Suprapubic skin (tissue), 4 donors: Measurements from ENCODE around the gene RAD50. TPM values are rescaled to one million over a fixed set of nuclear protein-coding genes. Genes with fewer than 3 reads are reported as not detected.
"Not testable (repeated sequence)": the region's sequence is repeated elsewhere in the genome, so short reads cannot be mapped to it uniquely, and the experiment has no call there.

Experiments used
- DNase-seq, 2 donors: peaks; one replicate each; pipeline ENCODE4 v3.0.0-alpha.2; 2019; ENCODE audit warnings: low spot score in 2 of 2
- H3K27ac ChIP-seq: fragments of 200-600 bp; sonication (generic); one replicate; pipeline ENCODE4 v1.5.1; 2019
- H3K27me3 ChIP-seq: fragments of 200-600 bp; sonication (generic); one replicate; pipeline ENCODE4 v1.5.1; 2019
- H3K36me3 ChIP-seq: fragments of 200-600 bp; sonication (generic); one replicate; pipeline ENCODE4 v1.5.1; 2019
- H3K4me1 ChIP-seq: fragments of 200-600 bp; sonication (generic); one replicate; pipeline ENCODE4 v1.5.1; 2019
- H3K4me3 ChIP-seq: fragments of 200-600 bp; sonication (generic); one replicate; pipeline ENCODE4 v1.5.1; 2019; ENCODE audit warnings: mild to moderate bottlenecking
- H3K9me3 ChIP-seq: fragments of 200-600 bp; sonication (generic); one replicate; pipeline ENCODE4 v1.5.1; 2019
- EP300 ChIP-seq: sonication (generic); formaldehyde crosslinking; IDR thresholded peaks from one replicate; pipeline ENCODE4 v1.6.1; 2017; ENCODE audit warnings: antibody characterized with exemption
- POLR2A ChIP-seq, 2 donors: fragments of 450-650 bp; IDR thresholded peaks; one replicate each; pipeline ENCODE4 v1.6.1; 2017; ENCODE audit warnings: antibody characterized with exemption in 2 of 2, mild to moderate bottlenecking in 2 of 2, moderate library complexity in 2 of 2
- POLR2AphosphoS5 ChIP-seq, 3 donors: sonication (generic); formaldehyde crosslinking; IDR thresholded peaks; one replicate each; pipeline ENCODE4 v1.6.1; 2017; ENCODE audit warnings: antibody characterized with exemption in 3 of 3
- WGBS: methylation state at CpG from one replicate; pipeline ENCODE4 v1.1.5; 2018; 5-methylcytosine and 5-hydroxymethylcytosine counted together
- total RNA-seq, 4 donors: library from RNA; depleted of rRNA; stranded (reverse); fragments of >200 nt; gene quantifications; one replicate each; pipeline ENCODE4 v1.1.0, GENCODE V29; 2016
- TF ChIP-seq, protein P1 (sequence below), 2 donors: fragments of 200-600 bp in 1 of 2; fragments of 450-650 bp in 1 of 2; sonication (generic) in 1 of 2; IDR thresholded peaks; one replicate each; pipeline ENCODE4 v1.5.1; 2016 to 2019; ENCODE audit warnings: antibody characterized with exemption in 2 of 2, mild to moderate bottlenecking in 1 of 2, moderate library complexity in 1 of 2

RAD50 gene
- 10 to 100 TPM; 17.3 to 53.4 (median 32.5) TPM for total RNA-seq

DNA sequence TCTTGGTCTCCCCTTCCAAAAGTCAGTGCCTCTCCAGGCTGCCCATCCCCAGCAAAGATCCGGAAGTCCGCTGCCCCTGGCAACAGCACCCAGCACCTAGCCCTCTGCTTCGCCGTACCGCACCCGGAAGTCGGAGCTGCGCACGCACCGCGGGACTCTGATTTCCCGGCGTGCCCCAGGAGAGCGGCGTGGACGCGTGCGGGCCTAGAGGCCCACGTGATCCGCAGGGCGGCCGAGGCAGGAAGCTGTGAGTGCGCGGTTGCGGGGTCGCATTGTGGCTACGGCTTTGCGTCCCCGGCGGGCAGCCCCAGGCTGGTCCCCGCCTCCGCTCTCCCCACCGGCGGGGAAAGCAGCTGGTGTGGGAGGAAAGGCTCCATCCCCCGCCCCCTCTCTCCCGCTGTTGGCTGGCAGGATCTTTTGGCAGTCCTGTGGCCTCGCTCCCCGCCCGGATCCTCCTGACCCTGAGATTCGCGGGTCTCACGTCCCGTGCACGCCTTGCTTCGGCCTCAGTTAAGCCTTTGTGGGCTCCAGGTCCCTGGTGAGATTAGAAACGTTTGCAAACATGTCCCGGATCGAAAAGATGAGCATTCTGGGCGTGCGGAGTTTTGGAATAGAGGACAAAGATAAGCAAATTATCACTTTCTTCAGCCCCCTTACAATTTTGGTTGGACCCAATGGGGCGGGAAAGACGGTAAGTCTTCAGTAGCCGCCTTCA lies at the start of gene RAD50:
Gene RAD50, plus strand, starts transcription at position 215 of the 715 bp plus-strand sequence. Its CDS starts 348 bp downstream, at position 563.
- no peaks in the 10 kb centered on the region for H3K9me3 ChIP-seq
- peak within 1 kb of the TSS; percentile 90 for H3K27ac ChIP-seq
- no peaks in the 10 kb centered on the region for H3K27me3 ChIP-seq
- peak; percentile 94 to 96 for DNase-seq
- peaks cover 9% of the 10 kb centered on the region for H3K36me3 ChIP-seq
- H3K4me3 ChIP-seq, result peak within 1 kb of the TSS; percentile 83
- under 1% methylated on average over 34 of the region's 53 CpGs for WGBS
- TF ChIP-seq POLR2AphosphoS5 (IDR thresholded peaks at IDR 0.05) (peak; percentile 60 to 83 (median 82)), POLR2A (IDR thresholded peaks at IDR 0.05) (peak in 1 of 2 donors; percentile 80), EP300 (no peak)
- TF ChIP-seq, protein P1, sequence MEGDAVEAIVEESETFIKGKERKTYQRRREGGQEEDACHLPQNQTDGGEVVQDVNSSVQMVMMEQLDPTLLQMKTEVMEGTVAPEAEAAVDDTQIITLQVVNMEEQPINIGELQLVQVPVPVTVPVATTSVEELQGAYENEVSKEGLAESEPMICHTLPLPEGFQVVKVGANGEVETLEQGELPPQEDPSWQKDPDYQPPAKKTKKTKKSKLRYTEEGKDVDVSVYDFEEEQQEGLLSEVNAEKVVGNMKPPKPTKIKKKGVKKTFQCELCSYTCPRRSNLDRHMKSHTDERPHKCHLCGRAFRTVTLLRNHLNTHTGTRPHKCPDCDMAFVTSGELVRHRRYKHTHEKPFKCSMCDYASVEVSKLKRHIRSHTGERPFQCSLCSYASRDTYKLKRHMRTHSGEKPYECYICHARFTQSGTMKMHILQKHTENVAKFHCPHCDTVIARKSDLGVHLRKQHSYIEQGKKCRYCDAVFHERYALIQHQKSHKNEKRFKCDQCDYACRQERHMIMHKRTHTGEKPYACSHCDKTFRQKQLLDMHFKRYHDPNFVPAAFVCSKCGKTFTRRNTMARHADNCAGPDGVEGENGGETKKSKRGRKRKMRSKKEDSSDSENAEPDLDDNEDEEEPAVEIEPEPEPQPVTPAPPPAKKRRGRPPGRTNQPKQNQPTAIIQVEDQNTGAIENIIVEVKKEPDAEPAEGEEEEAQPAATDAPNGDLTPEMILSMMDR (IDR thresholded peaks at IDR 0.05), result no peak
- H3K4me1 ChIP-seq, result peaks cover 20% of the 10 kb centered on the region

DNA sequence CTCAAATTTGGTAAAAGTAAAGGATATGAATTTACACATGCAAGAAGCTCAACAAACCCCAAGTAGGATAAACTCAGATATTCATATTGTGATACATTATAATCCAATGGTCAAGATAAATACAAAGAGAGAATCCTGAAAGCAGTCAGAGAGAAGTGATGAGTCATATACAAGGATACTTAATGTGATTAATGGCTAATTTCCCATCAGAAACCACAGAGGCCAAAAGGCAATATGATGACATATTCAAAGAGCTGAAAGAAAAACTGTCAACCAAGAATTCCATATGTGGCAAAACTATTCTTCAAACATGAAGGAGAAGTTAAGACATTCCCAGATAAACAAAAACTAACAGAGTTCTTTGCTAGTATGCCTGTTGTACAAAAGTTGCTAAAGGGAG lies 46.7 kb upstream of the RAD50 start:
- TF ChIP-seq EP300 (no peak), POLR2A (IDR thresholded peaks at IDR 0.05) (no peak), POLR2AphosphoS5 (IDR thresholded peaks at IDR 0.05) (no peak)
- TF ChIP-seq, protein P1 (IDR thresholded peaks at IDR 0.05), result no peak
- Histone ChIP-seq H3K27ac (no peak overlapping the region), H3K27me3 (no peaks in the 10 kb centered on the region), H3K4me3 (no peak overlapping the region), H3K9me3 (no peaks in the 10 kb centered on the region), H3K4me1 (no peaks in the 10 kb centered on the region), H3K36me3 (no peaks in the 10 kb centered on the region)
- no peak for DNase-seq

DNA sequence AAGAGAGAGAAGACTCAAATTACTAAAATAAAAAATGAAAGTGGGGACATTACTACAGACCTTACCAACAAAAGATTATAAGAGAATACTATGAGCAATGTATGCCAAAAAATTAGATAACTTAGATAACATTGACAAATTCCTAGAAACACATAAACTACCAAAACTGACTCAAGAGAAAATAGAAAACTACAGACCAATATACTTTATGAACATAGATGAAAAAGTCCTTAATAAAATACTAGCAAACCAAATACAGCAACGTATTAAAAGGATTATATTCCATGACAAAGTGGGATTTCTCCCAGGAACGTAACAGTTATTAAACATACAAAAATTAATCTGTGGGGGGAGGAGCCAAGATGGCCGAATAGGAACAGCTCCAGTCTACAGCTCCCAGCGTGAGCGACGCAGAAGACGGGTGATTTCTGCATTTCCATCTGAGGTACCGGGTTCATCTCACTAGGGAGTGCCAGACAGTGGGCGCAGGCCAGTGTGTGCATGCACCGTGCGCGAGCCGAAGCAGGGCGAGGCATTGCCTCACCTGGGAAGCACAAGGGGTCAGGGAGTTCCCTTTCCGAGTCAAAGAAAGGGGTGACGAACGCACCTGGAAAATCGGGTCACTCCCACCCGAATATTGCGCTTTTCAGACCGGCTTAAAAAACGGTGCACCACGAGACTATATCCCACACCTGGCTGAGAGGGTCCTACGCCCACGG lies 43.0 kb upstream of the RAD50 start:
- H3K4me3 ChIP-seq, result not testable (repeated sequence)

DNA sequence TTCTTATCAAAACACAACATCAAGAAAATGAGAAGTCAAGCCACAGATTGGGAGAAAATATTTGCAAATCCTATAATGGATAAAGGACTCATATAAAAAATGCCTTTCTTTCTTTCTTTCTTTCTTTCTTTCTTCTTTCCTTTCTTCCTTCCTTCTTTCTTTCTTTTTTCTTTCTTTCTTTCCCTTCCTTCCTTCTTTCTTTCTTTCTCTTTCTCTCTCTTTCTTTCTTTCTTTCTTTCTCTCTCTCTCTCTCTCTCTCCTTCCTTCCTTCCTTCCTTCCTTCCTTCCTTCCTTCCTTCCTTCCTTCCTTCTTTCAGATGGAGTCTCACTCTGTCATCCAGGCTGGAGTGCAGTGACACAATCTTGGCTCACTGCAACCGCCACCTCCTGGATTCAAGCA lies 34.7 kb upstream of the RAD50 start:
- not testable (repeated sequence) for H3K27me3 ChIP-seq, H3K27ac ChIP-seq, DNase-seq, H3K9me3 ChIP-seq, H3K36me3 ChIP-seq, H3K4me3 ChIP-seq, H3K4me1 ChIP-seq
- 88% methylated on average over 1 of the region's 1 CpG for WGBS

More for the DNA sequence above, 43.0 kb upstream of the RAD50 start:
- H3K4me1 ChIP-seq, H3K27ac ChIP-seq, DNase-seq, H3K27me3 ChIP-seq, H3K36me3 ChIP-seq, H3K9me3 ChIP-seq: not testable (repeated sequence)
- 95% methylated on average over 14 of the region's 25 CpGs for WGBS

GRCh38 chr5:132524877-132525276 lies 31.9 kb upstream of the RAD50 start:
- not testable (repeated sequence) for H3K4me1 ChIP-seq, H3K27me3 ChIP-seq, H3K9me3 ChIP-seq, H3K4me3 ChIP-seq, DNase-seq, H3K27ac ChIP-seq, H3K36me3 ChIP-seq
- WGBS, result 90% methylated on average over 5 of the region's 5 CpGs

DNA sequence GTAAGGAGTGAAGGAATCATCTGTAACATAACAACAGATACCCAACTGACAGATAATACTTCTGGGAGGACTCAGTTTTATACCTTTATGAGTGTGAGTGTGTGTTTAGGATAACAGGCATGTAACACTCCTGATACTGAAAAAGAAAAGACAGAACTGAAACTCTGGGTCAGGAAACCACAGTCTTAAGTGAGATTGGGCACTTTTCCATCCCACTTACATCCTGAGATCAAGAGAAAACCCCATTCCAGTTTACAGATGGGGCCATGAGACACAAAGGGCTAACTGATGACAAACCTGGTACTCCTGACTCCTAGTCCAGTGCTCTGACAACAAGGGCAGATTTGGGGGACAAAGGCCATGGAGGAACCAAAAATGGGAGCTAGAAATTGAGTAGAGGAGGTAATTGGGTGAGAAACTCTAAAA lies 31.5 kb upstream of the RAD50 start:
- H3K27me3 ChIP-seq, result no peaks in the 10 kb centered on the region
- H3K36me3 ChIP-seq, result no peaks in the 10 kb centered on the region
- H3K9me3 ChIP-seq, result peaks cover 4% of the 10 kb centered on the region

More for the DNA sequence above, 31.5 kb upstream of the RAD50 start:
- peaks cover 5% of the 10 kb centered on the region for H3K4me1 ChIP-seq
- DNase-seq, result no peak
- TF ChIP-seq POLR2AphosphoS5 (IDR thresholded peaks at IDR 0.05), result no peak
- TF ChIP-seq, protein P1 (IDR thresholded peaks at IDR 0.05), result no peak
- TF ChIP-seq EP300, result no peak
- TF ChIP-seq POLR2A (IDR thresholded peaks at IDR 0.05), result no peak
- no peak overlapping the region for H3K4me3 ChIP-seq
- no peak overlapping the region for H3K27ac ChIP-seq
